Activated CD4-positive, alpha-beta T cell treated with anti-CD3 and anti-CD28 coated beads, Interleukin-2, amount 50 U/mL, for 48 hours (primary cell): ENCODE measurements around the gene ARHGAP15.

ENCODE experiments used
- DNase-seq, 2 experiments: peaks; one replicate each; pipeline ENCODE4 v3.0.0-alpha.2; 2020

Gene ARHGAP15

GRCh38 chr2:143354050-143354750 lies 225.0 kb downstream of the ARHGAP15 start:
- DNase-seq, result no peak

GRCh38 chr2:143355870-143356269 lies 226.7 kb downstream of the ARHGAP15 start:
- no peak for DNase-seq

DNA sequence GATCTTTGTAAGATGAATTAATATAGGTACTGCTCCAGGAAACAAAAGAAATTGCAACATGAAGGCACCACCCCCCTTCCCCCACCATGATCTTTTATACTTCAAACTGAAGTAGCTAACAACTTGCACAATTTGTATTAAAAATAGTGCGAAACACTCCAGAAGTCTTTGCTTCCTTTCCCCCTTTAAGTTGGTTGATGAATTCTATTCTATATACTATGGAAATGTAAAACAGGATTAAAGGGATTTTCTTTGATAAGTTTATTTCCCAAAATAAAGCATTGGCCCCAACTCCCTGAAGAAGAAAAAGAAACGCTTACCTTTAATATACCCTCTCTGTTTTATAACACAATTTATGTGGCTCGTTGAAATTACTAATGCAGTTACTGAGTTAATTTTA lies 227.1 kb downstream of the ARHGAP15 start:
- no peak for DNase-seq

GRCh38 chr2:143356736-143357446 lies 227.7 kb downstream of the ARHGAP15 start:
- DNase-seq, result no peak

GRCh38 chr2:143357966-143358365 lies 228.7 kb downstream of the ARHGAP15 start:
- DNase-seq, result no peak

GRCh38 chr2:143361346-143361745 lies 232.1 kb downstream of the ARHGAP15 start:
- DNase-seq, result no peak

- no peak for DNase-seq
Observed at GRCh38 chr2:143371616-143372015, 242.4 kb downstream of the ARHGAP15 start.

DNA sequence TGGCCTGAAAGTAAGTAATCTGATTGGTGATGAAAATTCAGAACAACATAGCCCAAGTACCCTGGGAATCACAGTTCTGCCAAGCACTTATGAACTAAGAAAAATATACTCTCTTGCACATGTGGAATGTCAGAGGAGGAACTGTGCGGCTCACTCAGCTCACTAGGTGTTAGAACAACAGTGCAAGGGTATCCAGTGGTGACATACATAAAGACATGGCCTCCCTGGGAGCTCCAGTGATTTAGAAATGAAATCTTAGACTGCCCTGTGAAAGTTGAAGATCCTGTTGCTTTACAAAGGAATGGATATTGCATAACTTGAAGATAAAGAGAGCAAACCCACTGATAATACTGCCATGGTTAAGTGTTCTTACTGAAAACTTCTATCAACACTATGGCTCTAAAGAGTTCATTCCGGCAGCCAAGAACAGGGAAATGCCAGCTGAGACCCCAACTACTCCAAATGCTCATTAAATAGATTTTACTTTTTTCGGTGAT lies 246.2 kb downstream of the ARHGAP15 start:
- DNase-seq, result no peak

DNA sequence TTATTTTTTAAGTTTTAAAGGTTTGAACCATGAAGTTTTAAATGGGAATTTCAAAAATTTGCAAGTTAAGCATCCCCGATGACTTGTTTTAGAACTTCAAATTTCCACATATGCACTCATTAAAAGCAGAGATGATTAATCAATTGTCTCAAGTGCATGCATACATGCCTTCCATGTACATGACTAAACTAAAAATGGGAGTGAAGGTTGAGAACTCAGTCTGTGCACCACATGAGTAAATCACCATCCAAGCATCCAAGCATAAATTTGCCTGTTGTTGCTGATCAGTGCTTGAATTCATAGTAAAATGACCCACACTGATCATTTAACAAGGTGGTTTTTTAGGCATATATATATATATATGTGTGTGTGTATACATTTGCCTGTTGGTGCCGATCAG lies 249.8 kb downstream of the ARHGAP15 start:
- no peak for DNase-seq

GRCh38 chr2:143379955-143380354 lies 250.7 kb downstream of the ARHGAP15 start:
- no peak for DNase-seq

DNA sequence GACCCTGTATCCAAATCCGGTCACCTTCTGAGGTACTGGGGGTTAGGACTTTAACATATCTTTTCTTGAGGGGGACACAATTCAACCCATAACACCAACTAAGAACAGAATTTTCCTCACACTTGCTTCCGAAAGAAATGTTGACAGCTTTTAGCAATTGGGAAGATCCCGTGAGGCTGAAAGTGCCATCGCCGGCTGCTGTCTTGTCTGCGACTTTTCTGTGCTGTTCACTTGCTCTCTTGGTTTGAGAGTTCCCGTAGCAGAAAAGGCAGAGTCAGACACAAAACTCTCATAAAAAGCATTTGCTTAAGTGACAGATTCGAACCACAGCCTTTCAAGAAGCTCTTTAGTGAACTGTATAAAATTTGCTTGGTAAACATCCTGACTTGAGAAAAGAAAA lies 253.4 kb downstream of the ARHGAP15 start:
- no peak for DNase-seq

GRCh38 chr2:143383016-143383415 lies 253.8 kb downstream of the ARHGAP15 start:
- no peak for DNase-seq

DNA sequence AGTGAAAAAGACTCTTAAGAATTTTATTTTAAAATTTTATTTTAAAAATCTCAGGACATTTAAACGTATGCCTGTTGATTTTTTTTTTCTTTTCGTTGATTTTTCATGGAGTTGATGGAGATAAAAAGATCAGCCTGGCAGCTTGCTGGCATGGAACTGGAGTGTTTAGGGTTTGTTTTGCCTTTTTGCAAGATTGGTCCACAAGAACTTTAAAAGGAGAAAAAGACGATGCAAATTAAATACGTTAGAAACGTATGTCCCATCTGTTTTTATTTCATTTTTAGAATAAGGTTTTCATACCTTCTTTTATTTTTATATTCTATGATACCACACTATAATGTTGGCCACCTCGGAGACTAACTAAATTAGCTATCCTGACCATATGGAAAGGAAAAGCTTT lies 254.9 kb downstream of the ARHGAP15 start:
- no peak for DNase-seq

- no peak for DNase-seq
Observed at GRCh38 chr2:143390171-143390570, 261.0 kb downstream of the ARHGAP15 start.

GRCh38 chr2:143392358-143392757 lies 263.1 kb downstream of the ARHGAP15 start:
- no peak for DNase-seq

DNA sequence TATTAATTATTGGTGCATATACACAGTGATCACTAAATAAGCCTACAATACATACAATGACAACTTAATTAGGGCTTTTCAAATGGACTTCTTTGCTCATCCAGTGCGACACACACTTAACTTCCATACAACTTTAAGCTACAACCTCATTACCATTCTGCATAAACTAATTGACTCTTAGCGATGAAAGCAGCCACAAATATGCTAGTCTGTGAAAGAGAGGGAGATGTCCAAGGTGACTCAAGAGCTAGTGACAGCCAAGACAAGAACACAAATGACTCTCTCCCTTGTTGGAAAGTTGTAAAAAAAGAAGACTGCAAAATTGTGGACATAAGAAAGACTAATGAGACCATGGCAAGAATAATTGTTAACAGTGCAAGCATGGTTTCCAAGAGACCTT lies 264.8 kb downstream of the ARHGAP15 start:
- no peak for DNase-seq

DNA sequence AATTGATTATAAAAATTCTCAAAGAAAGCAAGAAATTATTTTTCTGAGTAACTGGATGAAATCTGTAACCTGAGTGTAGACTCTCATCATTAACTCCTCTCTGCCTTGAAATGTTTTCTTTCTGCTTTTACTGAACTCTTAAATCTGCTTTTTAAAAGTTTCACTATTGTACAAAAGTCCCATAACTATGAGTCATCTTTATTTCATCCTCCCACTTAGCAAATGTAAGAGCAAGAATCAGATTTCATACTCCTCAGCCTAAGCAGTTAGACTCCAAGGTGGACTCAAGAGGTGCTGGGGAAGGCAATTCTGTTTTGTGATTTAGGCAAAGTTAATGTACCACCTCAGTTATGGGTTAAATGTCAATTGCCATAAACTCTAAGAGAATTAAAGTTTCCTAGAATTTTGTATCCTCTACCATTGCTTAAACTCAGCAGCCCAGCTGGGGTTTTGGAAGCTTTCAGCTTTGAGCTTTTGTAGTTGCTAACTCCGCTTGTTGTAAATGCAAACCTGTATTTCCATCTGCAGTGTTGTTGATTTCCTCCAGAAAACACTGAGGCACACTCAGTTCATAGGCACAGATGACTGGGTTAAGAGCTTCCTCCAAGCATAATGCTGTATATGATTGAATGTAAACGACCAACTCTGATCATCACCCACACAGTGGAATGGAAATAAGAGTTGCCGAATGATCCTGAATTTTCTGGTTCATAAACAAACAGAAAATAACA lies 268.8 kb downstream of the ARHGAP15 start:
- DNase-seq, result no peak

- no peak for DNase-seq
Observed at GRCh38 chr2:143398781-143399180, 269.6 kb downstream of the ARHGAP15 start.

- no peak for DNase-seq
Observed at GRCh38 chr2:143399631-143400069, 270.4 kb downstream of the ARHGAP15 start.

DNA sequence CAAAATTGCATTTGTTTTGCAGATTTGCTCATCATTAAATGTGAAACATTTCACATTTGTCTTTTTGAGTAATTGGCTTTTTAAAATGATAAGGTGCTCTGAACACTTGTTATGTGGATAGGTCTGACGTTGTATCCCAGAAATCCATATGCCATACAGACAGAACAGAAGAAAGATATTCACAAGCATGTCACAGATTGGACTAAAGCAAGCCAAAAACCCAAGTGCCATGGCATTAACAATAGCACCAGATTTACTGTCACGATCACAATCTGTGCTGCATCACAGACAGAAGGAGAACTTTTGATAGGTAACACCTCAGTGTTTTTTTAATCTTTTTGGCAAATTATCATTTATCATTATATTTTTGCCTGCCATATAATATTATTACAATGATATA lies 272.6 kb downstream of the ARHGAP15 start:
- DNase-seq, result no peak

- no peak for DNase-seq
Observed at GRCh38 chr2:143402451-143402850, 273.2 kb downstream of the ARHGAP15 start.

- no peak for DNase-seq
Observed at GRCh38 chr2:143410082-143410897, 281.1 kb downstream of the ARHGAP15 start.

- no peak for DNase-seq
Observed at GRCh38 chr2:143415571-143415970, 286.4 kb downstream of the ARHGAP15 start.
